Thyroid gland (tissue), 4 donors: ENCODE measurements around the gene STUB1.

Experiments
- CTCF ChIP-seq, 6 experiments: fragments of 200-600 bp in 3 of 6; fragments of 450-650 bp in 3 of 6; sonication (generic) in 3 of 6; IDR thresholded peaks; one replicate each; pipeline ENCODE4 v1.5.1; 2016 to 2019; ENCODE audit warnings: antibody characterized with exemption in 6 of 6, mild to moderate bottlenecking in 2 of 6, inconsistent platforms in 1 of 6, moderate library complexity in 1 of 6
- POLR2A ChIP-seq, 2 donors: fragments of 450-650 bp; IDR thresholded peaks; one replicate each; pipeline ENCODE4 v1.6.1; 2017; ENCODE audit warnings: antibody characterized with exemption in 2 of 2, mild to moderate bottlenecking in 2 of 2, moderate library complexity in 1 of 2

GRCh38 chr16:724188-725040, 44.2 kb downstream of the STUB1 start:
- TF ChIP-seq CTCF (IDR thresholded peaks at IDR 0.05) (no peak), POLR2A (IDR thresholded peaks at IDR 0.05) (no peak)
